GM19238 (cell line): ENCODE results near the gene LIME1.
"Not testable (repeated sequence)": the region's sequence is repeated elsewhere in the genome, so short reads cannot be mapped to it uniquely, and the experiment has no call there.

Experiments
- DNase-seq: peaks from one replicate; pipeline ENCODE4 v3.0.0; 2011; ENCODE audit warnings: low spot score; ENCODE audit not compliant: insufficient read length

Gene LIME1

DNA sequence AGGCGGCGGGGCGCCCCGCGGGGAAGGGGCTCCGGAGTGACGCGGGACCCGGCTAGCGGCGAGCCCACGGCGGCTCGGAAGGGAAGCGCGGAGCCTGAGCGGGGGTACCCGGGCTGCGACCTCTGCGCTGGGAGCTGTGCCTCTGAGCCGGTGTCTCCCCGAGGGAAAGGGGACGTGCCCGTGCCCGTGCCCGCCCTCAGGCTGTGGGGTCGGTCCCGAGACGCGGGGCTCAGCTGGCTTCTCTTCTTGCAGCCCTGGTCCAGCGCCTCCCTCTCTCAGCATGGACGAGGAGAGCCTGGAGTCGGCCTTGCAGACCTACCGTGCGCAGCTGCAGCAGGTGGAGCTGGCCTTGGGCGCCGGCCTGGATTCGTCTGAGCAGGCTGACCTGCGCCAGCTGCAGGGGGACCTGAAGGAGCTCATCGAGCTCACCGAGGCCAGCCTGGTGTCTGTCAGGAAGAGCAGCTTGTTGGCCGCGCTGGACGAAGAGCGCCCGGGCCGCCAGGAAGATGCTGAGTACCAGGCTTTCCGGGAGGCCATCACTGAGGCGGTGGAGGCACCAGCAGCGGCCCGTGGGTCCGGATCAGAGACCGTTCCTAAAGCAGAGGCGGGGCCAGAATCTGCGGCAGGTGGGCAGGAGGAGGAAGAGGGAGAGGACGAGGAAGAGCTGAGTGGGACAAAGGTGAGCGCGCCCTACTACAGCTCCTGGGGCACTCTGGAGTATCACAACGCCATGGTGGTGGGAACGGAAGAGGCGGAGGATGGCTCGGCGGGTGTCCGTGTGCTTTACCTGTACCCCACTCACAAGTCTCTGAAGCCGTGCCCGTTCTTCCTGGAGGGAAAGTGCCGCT is 27.9 kb upstream of the LIME1 start:
- peak; percentile 27 for DNase-seq

DNA sequence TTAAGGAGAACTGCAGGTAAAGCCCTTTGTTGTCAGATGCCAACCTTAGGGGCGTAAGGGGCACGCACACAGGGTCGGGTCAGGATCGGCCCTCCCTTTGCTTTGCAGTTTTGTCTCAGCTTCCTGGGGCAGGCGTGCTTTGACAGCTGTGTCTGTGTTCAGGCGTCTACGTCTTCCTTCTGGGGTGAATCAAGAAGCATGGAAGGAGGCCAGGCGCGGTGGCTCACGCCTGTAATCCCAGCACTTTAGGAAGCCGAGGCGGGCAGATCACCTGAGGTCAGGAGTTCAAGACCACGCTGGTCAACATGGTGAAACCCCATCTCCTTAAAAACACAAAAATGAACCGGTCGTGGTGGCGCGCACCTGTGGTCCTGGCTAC is 27.3 kb upstream of the LIME1 start:
- no peak for DNase-seq

DNA sequence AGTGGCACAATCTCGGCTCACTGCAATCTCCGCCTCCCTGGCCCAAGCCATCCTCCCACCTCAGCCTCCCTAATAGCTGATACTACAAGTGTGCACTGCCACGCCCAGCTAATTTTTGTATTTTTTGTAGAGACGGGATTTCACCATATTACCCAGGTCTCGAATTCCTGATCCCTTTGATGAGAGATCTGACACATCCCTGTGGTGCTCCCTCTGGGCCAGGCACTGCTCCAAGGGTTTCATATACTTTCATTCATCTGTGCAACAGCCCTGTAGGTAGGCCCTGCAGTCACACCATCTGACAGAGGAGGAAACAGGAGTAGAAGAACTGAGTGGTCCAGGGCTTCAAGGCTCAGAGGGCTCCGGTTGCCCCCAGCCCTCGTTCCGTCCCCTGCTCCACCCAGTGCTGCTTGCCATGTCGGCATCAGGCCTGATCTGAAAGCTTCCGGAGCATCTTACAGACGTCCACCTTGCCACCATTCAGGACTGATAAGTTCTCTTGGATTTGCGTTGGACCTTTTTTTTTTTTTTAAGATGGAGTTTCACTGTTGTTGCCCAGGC is 25.3 kb upstream of the LIME1 start:
- no peak for DNase-seq

DNA sequence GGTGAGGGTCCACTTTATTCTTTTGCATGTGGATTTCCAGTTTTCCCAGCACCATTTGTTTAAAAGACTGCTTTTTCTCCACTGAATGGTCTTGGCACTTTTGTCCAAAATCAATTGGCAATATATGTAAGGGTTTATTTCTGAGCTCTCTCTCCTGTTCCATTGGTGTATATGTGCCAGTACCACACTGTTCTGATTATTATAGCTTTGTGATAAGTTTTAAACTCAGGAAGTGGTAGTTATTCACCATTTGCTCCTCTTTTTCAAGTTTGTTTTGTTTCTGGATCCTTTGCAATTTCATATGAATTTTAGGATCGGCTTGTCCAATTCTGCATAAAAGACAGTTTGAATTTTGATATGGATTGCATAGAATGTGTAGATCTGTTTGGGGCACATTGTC is 24.3 kb upstream of the LIME1 start:
- no peak for DNase-seq

DNA sequence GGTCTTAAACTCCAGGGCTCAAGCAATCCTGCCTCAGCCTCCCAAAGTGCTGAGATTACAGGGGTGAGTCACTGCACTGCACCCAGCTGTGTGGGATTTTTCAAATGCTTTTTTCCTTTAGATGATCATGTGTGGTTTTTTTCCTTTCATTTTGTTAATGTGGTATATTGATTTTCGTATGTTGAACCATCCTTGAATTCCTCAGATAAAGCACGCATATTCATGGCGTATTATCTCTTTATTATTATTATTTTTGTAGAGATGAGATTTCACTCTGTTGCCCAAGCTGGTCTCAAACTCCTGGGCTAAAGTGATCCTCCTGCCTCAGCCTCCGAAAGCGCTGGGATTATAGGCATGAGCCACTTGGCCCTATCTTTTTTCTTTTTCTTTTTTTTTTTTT is 21.6 kb upstream of the LIME1 start:
- no peak for DNase-seq

DNA sequence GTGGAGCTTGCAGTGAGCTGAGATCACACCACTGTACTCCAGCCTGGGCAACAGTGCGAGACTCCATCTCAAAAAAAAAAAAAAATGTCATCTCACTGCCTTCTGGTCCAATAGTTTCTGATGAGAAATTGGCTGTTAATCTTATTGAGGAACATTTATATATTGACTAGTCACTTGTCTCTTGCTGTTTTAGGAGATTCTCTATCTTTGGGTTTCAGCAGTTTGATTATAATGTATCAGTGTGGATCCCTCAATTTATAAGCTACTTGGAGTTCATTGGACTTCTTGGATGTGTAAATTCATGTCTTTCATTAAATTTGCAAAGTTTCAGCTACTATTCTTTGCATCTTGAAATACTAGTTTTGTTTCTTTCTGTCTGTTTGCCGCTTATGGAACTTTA is 17.5 kb upstream of the LIME1 start:
- DNase-seq = no peak

DNA sequence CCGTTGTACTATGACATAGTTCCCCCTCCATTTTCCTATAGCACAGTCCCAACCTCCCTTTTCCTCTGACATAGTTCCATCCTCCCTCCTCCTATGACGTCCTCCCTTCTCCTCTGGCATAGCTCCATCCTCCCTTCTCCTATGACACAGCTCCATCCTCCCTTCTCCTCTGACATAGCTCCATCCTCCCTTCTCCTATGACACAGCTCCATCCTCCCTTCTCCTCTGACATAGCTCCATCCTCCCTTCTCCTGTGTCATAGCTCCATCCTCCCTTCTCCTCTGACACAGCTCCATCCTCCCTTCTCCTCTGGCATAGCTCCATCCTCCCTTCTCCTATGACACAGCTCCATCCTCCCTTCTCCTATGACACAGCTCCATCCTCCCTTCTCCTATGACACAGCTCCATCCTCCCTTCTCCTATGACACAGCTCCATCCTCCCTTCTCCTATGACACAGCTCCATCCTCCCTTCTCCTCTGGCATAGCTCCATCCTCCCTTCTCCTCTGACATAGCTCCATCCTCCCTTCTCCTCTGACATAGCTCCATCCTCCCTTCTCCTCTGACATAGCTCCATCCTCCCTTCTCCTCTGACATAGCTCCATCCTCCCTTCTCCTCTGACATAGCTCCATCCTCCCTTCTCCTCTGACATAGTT is 13.4 kb upstream of the LIME1 start:
- DNase-seq = not testable (repeated sequence)

DNA sequence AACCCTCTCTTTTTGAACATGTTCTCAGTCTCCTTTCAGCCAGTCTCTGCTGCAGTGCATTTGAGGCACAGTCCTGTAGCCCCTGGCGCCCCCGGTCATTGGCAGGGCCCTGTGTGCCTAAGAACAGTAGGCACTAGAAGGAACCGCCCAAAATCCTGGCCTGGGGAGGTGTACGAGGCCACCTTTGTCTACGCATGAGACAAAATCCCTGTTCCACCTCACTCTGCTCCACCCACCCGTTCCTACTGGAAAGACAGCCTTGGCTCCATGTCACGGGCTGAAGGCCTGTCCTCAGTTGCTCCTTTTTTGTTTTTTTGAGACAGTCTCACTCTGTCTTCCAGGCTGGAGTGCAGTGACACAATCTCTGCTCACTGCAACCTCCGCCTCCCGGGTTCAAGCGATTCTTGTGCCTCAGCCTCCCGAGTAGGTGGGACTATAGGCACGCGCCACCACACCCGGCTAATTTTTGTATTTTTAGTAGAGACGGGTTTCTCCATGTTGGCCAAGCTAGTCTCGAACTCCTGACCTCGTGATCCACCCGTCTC is 6.2 kb upstream of the LIME1 start:
- DNase-seq = not testable (repeated sequence)

DNA sequence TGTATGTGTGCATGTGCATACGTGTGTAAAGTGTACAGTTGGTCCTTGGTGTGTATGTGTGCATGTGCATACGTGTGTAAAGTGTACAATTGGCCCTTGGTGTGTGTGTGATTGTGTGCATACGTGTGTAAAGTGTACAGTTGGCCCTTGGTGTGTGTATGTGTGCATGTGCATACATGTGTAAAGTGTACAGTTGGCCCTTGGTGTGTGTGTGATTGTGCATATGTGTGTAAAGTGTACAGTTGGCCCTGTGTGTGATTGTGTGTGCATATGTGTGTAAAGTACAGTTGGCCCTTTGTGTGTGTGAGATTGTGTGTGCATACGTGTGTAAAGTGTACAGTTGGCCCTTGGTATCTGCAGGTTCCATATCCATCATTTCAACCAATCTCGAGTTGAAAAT is 5.1 kb upstream of the LIME1 start:
- no peak for DNase-seq

DNA sequence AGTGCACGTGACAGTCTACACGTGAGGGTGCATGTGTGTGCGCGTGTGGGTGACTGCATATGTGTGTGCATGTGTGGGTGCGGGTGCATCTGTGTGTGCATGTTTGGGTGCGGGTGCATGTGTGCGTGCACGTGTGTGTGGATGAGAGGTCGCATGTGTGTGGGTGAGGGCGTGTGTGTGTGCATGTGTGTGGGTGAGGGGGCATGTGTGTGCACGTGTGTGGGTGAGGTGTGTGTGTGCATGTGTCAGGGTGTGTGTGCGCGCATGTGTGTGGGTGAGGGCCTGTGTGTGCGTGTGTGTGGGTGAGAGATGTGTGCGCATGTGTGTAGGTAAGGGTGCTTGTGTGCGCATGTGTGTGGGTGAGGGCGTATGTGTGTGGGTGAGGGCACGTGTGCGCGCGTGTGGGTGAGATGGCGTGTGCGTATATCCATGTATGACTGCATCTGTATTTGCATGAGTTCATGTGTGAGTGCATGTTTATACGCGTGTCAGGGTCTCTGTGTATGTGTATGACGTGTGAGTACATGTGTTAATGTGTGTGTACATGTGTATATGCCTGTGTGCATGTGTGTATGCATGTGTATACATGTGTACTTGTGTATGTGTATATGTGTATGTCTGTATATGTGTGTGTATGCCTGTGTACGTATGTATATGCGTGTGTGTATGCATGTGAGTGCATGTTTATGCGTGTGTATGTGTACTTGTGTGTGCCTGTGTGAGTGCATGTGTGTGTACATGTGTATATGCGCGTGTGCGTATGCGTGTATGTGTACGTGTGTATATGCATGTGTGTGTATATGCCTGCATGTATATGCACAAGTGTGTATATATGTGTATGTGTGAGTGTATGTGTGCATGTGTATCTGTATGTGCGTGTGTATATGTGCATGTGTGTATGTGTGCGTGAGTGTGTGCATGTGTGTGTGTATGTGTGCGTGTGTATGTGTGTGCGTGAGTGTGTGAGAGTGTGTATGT is 4.1 kb upstream of the LIME1 start:
- no peak for DNase-seq

DNA sequence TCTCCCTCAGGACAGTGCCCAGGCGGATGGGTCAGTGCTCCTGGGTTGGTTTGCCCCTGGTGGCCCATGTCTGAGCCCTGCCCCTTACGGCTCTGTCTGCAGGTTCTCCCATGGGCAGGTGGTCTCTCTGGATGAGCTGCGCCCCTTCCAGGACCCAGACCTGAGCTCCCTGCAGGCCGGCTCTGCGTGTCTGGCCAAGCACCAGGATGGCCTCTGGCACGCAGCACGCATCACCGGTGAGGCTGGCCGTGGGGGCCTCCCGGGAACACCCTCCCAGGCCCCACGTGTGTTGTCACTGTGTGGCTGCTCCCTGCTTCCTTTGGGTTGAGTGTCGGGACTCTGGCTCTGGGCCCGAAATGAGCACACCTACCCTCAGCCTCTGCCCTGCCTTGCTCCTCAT is 3.3 kb upstream of the LIME1 start:
- DNase-seq = no peak

DNA sequence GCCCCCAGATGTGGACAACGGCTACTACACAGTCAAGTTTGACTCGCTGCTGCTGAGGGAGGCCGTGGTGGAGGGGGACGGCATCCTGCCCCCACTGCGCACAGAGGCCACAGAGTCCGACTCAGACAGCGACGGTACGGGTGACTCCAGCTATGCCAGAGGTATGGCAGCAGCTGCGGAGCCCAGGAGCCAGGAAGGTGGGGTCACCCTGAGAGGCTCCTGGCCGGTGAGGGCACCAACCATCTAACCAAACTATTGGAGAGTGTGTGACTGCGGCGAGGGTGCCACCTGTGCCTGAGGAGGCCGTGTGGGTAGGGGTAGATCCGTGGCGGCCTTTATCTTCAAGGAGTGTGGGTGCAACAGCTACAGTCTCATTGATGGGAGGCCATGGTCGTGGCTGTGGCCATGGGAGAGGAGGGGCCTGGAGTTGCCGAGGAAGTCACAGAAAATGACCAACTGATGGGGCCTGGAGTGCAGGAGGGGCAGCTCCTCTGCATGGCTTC is 2.8 kb upstream of the LIME1 start:
- no peak for DNase-seq

DNA sequence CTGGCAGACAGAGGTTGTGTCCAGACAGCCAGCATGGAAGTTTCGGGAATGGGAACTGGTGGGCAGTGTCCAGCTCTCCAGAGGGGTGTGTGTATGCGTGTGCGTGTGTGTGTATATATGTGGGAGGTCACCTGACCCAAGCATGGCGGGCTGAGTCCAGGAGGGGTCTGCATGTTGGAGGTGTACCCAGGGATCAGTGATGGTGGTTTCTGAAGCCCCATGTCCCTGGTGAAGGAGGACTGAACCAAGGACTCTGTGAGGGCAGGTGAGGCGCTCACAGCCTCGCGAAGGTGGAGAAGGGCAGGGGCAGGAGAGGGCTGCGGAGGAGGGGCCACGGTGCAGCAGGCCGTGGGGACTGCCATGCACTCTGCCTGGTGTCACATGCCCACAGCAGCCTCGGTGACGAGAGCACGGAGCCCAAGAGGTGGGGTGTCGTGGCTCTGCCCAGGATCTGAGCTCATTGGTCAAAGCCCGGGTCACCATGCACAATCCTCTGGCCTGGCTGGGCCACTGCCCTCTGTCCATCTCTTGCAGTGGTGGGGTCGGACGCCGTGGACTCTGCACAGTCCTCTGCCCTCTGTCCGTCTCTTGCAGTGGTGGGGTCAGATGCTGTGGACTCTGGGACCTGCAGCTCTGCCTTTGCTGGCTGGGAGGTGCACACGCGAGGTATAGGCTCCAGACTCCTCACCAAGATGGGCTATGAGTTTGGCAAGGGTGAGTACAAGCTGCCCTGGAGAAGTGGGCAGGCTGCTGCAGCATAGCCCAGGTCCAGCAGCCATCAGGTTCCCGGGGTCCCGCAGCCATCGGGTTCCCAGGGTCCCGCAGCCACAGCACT is 2.1 kb upstream of the LIME1 start:
- DNase-seq = no peak

DNA sequence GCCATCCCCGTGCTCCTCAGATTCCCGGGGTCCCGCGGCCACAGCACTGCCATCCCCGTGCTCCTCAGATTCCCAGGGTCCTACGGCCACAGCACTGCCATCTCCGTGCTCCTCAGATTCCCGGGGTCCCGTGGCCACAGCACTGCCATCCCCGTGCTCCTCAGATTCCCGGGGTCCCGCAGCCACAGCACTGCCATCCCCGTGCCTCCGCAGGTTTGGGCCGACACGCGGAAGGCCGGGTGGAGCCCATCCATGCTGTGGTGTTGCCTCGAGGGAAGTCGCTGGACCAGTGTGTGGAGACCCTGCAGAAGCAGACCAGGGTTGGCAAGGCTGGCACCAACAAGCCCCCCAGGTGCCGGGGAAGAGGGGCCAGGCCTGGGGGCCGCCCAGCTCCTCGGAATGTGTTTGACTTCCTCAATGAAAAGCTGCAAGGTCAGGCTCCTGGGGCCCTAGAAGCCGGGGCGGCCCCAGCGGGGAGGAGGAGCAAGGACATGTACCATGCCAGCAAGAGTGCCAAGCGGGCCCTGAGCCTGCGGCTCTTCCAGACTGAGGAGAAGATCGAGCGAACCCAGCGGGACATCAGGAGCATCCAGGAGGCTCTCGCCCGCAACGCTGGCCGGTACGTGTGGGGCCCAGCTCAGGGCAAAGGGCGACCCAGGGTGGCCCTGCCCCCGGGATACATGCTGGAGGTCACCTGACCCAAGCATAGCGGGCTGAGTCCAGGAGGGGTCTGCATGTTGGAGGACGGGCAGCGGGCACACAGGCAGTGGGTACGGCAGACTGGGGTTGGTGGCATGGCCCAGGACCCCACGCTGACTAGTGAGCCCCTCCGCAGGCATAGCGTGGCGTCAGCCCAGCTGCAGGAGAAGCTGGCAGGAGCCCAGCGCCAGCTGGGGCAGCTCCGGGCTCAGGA is 1.3 kb upstream of the LIME1 start:
- no peak for DNase-seq

DNA sequence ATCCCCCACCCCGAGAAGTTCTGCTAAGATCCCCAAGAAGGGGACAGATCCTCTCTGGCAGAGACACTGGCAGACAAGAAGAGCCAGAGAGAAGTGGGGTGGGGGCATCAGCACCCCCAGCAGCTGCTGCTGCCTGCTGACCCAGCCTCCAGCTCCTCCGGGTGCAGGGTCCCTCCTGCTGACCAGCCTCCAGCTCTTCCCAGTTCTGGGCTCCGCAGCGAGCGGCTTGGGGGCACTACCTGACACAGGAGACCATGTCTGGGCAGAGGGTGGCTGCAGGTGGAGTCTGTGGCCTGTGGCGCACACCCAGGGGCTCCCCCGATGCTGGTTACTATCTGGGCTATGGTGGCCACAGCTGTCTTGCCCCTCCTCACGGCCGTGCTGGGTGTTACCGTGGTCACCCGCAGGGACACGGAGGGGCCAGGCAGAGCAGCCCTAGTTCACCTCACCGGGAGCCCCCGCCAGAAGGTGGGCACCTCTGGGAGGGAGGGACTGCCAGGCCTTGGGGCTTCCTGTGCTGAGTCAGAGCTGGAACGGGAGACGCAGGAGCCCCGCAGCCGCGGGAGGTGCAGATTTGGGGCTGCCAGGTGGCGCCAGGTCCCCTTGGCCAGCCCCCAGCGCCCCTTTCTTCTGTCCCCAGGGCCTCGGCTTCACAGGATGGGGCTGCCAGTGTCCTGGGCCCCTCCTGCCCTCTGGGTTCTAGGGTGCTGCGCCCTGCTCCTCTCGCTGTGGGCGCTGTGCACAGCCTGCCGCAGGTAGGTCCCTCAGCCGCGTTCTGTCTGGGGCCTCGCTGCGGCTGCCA is 630 bp downstream of the LIME1 start:
- DNase-seq = peak; percentile 67

DNA sequence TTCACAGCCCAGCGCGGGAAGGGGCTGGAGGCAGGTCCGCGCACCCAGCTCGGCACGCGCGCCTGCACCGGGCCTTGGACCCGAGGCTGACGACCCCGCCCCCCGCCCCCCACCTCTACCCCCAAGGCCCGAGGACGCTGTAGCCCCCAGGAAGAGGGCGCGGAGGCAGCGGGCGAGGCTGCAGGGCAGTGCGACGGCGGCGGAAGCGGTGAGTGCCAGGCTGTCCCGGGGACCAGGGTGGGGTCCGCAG is 1.2 kb downstream of the LIME1 start:
- no peak for DNase-seq

DNA sequence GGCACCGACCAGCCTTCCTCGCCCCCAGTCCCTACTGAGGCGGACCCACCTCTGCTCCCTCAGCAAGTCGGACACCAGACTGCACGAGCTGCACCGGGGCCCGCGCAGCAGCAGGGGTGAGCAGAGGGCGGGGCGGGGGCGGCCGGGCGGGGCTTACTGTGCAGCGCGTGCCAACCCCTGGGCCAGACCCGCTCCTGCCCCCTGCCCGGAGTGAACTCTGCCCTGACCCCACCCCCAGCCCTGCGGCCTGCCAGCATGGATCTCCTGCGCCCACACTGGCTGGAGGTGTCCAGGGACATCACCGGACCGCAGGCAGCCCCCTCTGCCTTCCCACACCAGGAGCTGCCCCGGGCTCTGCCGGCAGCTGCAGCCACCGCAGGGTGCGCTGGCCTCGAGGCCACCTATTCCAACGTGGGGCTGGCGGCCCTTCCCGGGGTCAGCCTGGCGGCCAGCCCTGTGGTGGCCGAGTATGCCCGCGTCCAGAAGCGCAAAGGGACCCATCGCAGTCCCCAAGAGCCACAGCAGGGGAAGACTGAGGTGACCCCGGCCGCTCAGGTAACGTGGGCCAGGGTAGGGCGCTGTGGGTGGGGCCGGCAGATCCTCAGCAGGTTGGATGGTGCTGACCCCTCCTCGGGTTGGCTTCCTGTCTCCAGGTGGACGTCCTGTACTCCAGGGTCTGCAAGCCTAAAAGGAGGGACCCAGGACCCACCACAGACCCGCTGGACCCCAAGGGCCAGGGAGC is 1.7 kb downstream of the LIME1 start:
- DNase-seq = peak; percentile 64

DNA sequence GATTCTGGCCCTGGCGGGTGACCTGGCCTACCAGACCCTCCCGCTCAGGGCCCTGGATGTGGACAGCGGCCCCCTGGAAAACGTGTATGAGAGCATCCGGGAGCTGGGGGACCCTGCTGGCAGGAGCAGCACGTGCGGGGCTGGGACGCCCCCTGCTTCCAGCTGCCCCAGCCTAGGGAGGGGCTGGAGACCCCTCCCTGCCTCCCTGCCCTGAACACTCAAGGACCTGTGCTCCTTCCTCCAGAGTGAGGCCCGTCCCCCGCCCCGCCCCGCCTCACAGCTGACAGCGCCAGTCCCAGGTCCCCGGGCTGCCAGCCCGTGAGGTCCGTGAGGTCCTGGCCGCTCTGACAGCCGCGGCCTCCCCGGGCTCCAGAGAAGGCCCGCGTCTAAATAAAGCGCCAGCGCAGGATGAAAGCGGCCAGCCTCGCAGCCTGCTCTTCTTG is 2.2 kb downstream of the LIME1 start:
- no peak for DNase-seq
